Endometrium (tissue), 2 donors: ENCODE data around the gene FLYWCH1.
A peak's percentile ranks its signal among the peaks of the same experiment; 100 is the strongest.

ENCODE experiments used
- FAIRE-seq: peaks from 2 replicates; lab custom pipeline; 2012; peaks lifted over from hg19 to GRCh38; lab: Jason Lieb, UNC
- donor health status: control.
- donor health status: control.

FLYWCH1 gene, protein sequence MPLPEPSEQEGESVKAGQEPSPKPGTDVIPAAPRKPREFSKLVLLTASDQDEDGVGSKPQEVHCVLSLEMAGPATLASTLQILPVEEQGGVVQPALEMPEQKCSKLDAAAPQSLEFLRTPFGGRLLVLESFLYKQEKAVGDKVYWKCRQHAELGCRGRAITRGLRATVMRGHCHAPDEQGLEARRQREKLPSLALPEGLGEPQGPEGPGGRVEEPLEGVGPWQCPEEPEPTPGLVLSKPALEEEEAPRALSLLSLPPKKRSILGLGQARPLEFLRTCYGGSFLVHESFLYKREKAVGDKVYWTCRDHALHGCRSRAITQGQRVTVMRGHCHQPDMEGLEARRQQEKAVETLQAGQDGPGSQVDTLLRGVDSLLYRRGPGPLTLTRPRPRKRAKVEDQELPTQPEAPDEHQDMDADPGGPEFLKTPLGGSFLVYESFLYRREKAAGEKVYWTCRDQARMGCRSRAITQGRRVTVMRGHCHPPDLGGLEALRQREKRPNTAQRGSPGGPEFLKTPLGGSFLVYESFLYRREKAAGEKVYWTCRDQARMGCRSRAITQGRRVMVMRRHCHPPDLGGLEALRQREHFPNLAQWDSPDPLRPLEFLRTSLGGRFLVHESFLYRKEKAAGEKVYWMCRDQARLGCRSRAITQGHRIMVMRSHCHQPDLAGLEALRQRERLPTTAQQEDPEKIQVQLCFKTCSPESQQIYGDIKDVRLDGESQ

DNA sequence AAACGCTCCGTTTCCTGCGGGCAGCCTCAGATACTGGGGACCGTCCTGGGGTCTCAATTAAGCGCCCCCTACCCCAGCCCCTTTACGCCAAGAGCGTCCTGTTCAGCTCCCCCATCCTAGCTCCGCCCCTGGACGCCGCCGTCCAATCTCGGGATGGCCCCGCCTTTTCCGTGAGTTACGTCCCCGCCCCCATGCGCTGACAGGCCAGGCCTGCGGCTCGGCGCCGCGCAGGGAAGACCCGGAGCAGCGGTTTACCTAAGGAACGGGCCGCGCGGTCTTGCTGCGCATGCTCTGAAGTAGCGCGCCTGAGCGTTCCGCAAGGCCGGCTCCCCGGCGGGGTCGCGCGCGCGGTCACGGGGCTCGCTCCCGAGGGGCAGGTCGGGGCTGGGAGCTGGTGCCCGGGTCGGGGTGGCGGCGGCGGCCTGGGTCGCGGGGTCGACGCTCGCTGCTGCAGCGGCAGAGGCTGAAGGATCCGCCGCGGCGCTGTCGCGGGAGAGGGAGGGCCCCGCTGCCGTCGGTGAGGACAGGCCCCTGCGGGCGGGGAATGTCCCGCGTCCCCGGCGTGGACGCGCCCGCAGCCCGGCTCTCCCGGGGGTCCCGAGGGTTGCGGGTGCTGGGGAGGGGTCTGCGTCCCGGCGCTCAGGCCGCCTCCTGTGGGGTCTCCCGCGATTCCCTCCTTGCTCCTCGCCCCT lies at the start of gene FLYWCH1:
FLYWCH1 (plus strand) TSS at position 294 of the 692 bp plus-strand sequence. CDS start 17,755 bp downstream, outside the sequence.
- peak; percentile 26 for FAIRE-seq

DNA sequence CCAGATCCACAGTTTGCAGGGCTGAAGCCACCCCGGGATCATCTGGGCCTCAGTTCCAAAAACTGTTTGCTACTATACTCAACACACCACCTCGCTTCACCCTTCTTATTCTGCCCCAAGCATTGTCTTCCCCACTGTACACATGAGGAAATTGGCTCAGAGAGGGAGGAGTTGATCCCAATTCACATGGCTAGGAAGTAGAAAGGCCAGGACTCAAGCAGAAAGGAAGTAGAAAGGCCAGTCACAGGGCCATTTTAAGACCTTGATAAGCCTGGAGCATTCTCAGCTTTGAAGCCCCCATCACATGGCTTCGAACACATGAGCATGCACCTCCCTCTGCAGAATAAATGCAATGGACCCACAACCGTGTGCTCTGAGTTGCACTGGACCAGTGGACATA lies 46.1 kb upstream of the FLYWCH1 start:
- no peak for FAIRE-seq

DNA sequence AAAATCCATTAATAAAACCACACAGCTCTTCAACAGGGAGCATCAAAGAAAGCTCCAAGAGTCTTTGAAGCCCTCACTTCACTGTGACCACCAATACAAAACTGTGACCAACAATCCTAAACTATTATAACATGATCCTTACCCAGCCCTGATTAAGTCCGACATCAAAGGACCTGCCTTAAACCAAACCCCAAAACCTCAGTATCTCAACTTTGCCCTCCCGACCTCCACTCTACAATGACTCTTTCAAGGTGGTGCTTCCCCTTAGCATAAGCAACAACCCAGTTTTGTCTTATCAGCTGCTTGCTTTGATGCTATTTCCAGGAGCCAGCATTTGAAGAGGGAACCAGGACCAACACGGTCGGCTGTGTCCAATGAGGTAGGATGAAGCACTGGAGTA lies 45.3 kb upstream of the FLYWCH1 start:
- FAIRE-seq, result no peak

DNA sequence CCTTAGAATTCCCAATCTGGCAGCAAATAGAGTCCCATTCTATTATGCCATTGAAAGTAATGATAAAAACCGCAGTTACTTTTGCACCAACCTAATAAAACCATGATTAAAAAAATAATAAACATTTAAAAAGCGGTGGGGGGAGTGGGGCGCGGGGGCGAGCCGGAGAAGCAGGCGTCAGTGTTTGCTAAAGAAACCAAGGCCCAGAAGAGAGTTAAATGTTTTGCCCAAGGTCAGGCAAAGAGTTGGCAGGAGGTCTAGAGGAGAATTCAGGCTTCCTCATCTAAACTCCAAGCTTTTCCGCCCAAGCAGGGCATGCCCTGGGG lies 44.1 kb upstream of the FLYWCH1 start:
- no peak for FAIRE-seq

DNA sequence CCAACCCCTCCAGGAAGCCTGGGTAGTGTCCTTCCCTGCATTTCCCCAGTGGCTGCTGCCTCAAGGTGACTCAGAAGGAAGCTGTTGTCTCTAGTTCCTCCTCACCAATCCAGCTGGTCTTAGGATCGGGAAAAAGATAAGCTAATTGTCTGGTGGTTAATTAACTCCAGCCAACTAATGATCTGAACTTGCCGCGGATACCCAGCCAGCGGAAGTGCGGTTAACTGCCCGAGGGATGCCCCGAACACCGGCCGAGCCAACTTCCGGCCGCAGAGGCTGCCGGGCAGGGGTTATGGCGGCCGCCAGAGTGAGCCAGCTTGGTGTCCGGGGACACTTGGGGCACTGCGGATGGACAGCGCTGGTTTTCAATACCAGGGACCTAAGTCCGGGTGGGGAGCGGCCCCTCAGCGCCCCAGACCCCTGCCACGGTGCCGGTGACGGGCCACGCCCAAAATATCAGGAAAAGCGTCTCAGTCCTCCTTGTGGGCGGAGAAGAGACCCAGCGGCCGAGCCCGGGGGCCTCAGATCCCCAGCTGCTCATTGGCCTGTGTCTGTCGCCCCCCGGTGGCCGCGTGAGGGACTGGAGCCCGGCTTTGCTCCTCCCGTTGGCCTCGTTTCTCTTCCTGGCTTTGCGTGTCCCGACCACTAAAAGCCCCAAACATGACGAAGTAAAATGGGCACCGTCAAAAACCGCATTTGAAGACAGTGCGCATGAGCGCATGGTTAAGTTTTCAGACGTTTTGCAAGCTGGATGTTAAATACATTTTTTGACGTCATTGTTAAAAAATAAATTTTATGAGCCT lies 43.5 kb upstream of the FLYWCH1 start:
- FAIRE-seq, result peak; percentile 72

DNA sequence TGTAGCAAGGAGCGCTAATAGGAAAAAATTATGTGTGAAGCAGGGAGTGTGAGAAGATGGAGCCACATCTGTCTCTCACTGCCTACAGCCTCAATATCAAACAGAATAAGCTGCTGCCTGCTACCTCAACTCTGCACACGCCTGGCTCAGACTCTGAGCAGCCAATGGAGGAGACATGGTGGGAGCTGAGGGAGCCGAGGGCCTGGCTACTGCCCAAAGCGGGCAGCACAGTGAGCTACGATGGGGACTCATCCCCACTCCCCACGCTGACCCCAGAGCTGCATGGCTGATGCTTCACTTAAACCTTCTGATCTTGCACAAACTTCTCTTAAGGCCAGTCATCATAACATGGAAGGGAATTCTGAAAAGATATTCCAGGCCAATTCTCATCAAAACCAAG lies 39.8 kb upstream of the FLYWCH1 start:
- no peak for FAIRE-seq

DNA sequence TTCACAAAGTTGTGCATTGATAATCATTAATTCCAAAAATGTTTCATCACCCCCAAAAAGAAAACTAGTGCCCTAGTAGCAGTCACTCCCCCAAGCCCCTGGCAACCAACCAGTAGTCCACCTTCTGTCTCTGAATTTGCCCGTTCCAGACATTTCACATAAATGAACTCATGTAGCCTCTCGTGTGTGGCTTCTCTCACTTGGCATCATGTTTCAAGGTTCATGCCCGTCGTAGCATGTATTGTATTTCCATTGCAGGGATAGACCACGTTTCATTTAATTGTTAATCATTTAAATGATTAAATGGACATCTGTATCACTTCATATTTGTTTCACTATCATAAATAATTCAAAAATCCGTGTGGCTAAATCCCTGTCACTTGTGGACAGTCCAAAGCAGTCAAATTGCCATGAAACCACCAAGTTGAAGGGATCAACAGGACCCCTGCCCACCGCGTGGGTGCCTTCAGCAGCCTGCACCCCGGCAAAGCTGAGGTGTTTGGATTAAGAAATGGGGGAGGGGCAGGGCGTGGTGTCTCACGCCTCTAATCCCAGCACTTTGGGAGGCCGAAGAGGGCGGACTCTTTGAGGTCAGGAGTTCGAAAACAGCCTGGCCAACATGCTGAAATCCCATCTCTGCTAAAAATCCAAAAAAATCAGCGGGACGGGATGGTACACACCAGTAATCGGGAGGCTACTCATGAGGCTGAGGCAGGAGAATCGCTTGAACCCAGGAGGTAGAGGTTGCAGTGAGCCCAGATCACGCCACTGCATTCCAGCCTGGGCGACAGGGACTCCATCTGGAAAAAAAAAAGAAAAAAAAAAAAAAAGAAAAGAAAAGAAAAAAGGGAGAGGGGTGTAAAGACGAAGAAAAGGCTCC lies 37.5 kb upstream of the FLYWCH1 start:
- FAIRE-seq, result no peak

DNA sequence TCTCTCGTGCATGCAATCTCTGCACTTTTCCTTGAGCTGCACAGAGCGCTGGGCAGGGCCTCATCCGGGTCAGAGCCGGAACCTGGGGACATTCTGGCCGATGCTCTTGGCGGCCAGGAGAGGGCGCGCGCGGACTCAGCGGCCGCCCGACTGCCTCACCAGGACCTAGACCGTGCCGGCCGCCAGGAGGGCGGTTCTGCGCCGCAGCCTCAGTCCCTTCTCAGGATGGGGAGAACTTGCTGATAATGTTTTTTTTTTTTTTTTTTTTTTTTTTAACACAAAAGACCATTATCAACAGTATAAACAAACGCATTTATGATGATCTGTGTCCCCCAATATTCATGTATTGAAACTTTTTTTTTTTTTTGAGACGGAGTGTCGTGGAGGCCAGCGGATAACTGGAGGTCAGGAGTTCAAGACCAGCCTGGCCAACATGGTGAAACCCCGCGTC lies 36.8 kb upstream of the FLYWCH1 start:
- FAIRE-seq, result peak; percentile 60

DNA sequence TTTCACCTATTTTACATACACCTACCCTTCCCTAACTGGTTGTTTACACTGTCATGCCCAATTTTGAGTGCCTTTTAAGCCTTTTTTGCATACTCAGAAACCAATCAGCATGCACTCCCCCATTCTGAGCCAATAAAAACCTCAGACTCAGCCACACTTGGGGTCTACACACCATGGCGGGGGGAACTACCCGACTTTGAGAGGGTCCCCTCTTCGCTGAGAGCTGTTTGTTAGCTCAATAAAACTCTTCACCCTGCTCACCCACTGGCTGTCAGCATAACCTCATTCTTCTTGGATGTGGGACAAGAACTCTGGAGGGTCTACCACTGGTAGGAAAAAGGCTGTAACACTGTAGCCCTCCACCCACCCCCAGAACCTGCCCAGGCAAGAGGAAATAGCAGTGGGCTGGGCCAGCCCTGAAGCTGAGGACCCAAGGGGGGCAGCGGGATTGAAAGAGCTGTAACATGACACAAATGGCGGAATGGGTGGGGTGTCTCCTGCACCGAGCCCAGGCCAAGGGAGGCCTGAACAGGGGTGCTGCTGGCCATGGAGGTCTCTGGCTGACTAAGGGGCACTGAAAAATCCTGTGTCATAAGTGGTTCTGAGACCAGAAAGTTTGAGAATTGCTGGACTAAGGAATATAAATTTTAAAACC lies 31.8 kb upstream of the FLYWCH1 start:
- FAIRE-seq, result no peak

DNA sequence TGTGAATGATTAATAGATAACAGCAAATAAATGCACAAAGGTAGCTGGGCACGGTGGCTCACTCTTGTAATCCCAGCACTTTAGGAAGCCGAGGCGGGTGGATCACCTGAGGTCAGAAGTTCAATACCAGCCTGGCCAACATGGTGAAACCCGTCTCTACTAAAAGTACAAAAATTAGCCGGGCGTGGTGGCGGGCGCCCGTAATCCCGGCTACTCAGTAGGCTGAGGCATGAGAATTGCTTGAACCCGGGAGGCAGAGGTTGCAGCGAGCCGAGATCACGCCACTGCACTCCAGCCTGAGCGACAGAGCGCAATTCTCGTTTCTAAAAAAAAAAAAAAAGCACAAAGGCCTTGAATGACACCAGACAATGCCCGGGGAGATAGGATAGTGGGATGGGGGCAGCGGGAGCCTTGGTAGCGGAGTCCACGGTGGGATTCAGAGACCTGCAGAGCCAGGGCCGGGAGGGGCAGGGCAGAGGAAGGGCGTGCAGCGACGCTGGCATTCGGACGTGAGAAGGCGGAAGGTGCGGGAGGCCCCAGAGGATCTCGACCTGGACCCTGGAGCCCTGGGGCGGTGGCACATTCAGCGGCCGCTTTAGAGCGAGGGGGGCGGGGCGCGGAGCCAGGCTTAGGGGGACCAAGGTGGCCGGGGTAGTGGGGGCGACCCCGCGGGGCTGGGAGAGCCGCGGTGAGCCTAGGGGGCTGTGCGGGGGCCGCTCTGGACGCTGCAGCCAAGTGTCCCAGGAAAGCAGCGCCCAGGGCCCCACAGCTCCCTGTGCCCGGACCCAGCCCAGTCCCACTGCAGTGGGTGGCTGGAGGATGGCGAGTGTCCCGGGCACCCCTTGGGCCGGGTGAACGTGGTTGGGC lies 29.7 kb upstream of the FLYWCH1 start:
- FAIRE-seq, result no peak

DNA sequence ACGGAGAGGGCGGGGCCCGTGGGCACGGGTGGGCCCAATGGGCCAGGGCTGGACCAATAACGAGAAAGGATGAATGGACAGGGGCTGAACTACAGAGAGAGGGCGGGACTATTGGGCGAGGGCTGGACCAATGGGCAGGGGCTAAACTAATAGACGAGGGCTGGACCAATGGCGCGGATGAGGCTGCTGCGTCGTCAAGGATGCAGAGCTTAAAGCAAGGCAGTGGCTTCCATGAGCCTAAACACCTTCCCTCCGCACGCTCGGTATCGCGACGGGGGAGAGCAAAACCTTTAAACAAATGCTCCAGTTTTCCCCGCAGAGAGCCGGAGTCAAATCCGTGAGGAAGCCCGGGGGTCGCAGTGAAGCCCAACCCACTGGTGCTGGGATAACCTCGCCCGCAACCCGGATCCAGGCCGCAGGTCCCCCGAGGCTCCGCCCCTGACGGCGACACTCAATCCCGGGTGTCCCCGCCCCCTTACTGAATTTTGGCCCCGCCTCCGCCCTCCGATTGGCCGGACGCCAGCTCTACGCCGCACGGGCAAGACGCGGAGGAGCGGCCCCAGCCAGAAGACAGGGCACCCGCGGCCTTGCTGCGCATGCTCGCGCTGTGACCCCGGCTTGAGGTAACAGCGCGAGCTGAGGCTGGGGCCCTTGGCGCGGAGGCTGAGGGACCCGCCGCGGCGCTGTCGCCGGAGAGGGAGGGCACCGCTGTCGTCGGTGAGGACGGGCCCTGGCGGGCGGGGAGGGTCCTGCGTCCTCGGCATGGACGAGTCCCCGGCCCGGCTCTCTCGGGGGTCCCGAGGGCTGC lies 28.9 kb upstream of the FLYWCH1 start, which contains the start of gene FLYWCH2:
FLYWCH2 (plus strand) TSS at position 566 of the 808 bp plus-strand sequence. CDS start 13,235 bp downstream, outside the sequence.
- FAIRE-seq, result peak; percentile 90

DNA sequence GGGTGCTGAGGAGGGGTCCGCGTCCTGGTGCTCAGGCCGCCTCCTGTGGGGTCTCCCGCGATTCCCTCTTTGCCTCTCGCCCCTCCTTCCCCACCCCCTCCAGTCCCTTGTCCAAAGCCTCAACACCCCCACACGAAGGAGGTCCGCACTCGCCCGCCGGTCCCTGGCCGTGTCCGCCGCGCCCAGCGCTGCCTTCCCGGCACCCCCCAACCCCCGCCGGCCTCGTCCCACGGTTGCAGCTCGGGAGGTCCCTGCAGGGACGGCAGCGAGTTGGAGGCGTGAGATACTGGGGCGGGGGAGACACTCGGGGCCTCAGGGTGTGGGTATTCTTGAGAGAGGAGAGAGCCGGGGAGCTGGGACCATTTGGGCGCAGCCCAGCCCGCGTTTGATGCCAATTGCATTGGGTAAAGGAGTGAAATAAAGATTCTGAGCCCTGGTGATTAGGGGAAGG lies 28.2 kb upstream of the FLYWCH1 start:
- FAIRE-seq, result no peak

DNA sequence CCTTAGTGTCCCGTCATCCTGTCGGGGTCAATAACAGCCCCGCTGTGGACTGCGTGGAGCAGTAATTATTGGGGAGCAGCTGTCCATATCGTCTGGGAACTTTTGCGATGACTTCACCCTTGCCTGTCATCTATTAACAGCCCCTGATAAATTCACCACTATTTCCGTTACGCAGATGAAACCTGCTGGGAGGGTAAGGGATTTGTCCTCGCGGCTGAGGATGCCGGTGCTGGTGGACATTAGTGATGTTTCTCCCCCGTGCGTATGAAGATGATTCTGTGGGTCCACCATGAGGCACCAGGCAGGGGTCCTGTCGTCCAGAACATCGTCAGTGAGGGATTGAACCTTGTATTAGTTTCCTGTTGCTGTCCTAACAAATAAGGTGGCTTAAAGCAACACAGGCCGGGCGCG lies 27.7 kb upstream of the FLYWCH1 start:
- FAIRE-seq, result no peak

DNA sequence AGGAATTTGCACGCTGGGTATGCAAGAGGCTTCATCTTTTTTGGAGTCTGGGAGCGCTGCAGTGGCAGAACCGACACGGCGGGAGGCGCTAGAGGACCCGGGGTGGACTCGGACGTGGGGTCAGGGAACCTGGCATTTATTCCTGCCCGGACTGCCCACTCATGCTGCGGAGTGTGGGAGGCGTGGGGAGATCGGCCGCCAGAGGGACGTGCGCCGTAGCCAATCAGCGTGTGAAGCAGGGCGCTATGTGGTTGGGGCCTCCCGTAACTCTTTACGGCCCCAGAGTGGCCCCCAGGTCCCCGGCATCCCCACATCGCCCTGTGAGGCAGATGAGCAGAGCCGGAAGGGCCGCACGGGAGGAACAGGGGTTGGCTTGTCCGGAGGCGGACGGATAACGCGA lies 17.5 kb upstream of the FLYWCH1 start:
- FAIRE-seq, result no peak

DNA sequence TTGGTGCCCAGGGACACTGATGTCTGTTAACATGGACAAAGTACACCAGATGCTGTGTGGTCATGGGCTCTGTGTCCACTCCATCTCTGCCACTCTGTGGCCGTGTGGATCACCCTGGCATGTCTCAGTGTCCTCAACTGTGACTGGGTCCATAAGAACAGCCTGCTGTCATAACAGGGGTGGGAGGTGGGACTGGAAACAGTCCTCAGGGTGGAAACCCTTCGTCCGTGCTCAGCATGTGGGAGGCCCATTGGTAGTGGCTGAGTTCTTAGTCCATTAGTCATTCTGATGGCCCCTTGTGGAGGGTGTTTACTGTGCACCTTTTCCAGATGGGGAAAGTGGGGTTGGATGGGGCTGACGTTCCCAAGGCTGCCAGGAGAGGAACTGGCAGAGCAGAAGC lies 15.9 kb upstream of the FLYWCH1 start:
- no peak for FAIRE-seq

DNA sequence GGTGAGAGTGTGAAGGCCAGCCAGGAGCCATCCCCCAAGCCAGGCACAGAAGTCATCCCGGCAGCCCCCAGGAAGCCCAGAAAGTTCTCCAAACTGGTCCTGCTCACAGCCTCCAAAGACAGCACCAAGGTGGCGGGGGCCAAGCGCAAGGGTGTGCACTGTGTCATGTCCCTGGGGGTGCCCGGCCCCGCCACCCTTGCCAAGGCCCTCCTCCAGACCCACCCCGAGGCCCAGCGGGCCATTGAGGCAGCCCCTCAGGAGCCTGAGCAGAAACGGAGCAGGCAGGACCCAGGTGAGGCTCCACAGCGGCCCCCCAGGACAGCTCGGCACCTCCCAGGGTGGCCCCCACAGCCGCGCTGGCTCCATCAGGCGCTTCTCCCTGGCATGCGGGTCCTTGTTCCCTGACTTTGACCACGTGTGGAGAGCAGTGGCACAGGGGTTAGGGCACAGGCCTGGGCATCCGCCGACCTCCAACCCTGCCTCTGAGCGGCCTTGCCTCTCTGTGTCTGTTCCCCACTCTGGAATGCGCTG lies 15.2 kb upstream of the FLYWCH1 start:
- no peak for FAIRE-seq

DNA sequence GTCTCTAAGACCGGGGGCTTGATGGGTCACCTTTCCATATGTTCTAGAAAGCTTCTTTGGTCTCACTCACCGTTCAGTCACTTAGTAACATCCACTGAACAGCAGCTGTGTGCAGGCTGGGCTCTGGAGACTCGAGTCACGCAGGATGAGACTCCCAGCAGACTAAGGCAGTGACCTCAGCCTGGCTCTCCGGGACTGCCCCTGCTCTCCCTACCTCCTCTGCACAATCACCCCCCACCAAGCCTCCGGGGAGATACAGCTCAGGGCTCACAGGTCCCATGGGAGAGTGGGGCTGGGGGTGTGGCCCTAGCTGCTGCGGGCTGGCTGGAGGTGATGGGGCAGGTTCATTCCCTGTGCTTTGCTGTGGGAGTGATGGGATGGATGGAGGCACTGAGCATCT lies 14.6 kb upstream of the FLYWCH1 start:
- FAIRE-seq, result no peak
